Uterus (tissue), 4 donors: ENCODE data around the gene PPP4R1. TPM values are rescaled to one million over a fixed set of nuclear protein-coding genes. Genes with fewer than 3 reads are reported as not detected.

ENCODE experiments used
- DNase-seq, 2 donors: peaks; one replicate each; pipeline ENCODE4 v3.0.0-alpha.2; 2019 to 2020
- H3K27ac ChIP-seq, 2 donors: fragments of 200-600 bp; sonication (generic); 1 replicate in 1 of 2; 2 replicates in 1 of 2; pipeline ENCODE4 v1.5.1; 2016 to 2018
- H3K27me3 ChIP-seq, 2 donors: fragments of 200-600 bp; sonication (generic); one replicate each; pipeline ENCODE4 v1.5.1; 2018 to 2019; ENCODE audit warnings: control low read depth in 1 of 2
- H3K36me3 ChIP-seq, 2 donors: fragments of 200-600 bp; sonication (generic); one replicate each; pipeline ENCODE4 v1.5.1; 2019; ENCODE audit warnings: control low read depth in 1 of 2
- H3K4me1 ChIP-seq, 2 donors: fragments of 200-600 bp; sonication (generic); one replicate each; pipeline ENCODE4 v1.5.1; 2018 to 2019; ENCODE audit warnings: control low read depth in 1 of 2
- H3K4me3 ChIP-seq, 2 donors: fragments of 200-600 bp; sonication (generic); 1 replicate in 1 of 2; 2 replicates in 1 of 2; pipeline ENCODE4 v1.5.1; 2018 to 2019; ENCODE audit warnings: mild to moderate bottlenecking in 1 of 2
- H3K9me3 ChIP-seq, 2 donors: fragments of 200-600 bp; sonication (generic); one replicate each; pipeline ENCODE4 v1.5.1; 2019; ENCODE audit warnings: control low read depth in 1 of 2
- CTCF ChIP-seq, 4 experiments: fragments of 200-600 bp in 2 of 4; fragments of 450-650 bp in 2 of 4; sonication (generic) in 2 of 4; IDR thresholded peaks; one replicate each; pipeline ENCODE4 v1.5.1; 2016 to 2019; ENCODE audit warnings: antibody characterized with exemption in 4 of 4, mild to moderate bottlenecking in 2 of 4, moderate library complexity in 1 of 4
- POLR2A ChIP-seq, 2 donors: fragments of 450-650 bp; IDR thresholded peaks; one replicate each; pipeline ENCODE4 v1.6.1; 2016; ENCODE audit warnings: antibody characterized with exemption in 2 of 2, mild to moderate bottlenecking in 1 of 2, moderate library complexity in 1 of 2
- intact Hi-C: fragments of 100-400 bp; cut with DNase I; formaldehyde crosslinking; loops from one replicate; pipeline ENCODE4 v1.15.1; 2023; ENCODE audit warnings: low total_unique reads
- total RNA-seq, 4 donors: library from RNA; depleted of rRNA in 3 of 4; stranded (reverse); fragments of >200 nt in 3 of 4; gene quantifications; one replicate each; pipeline versions ENCODE4 v1.1.0 to v1.2.4, GENCODE V29; 2014 to 2023
- donor health status: DM: yes; HTN: yes; CAD: no.

Gene PPP4R1
- total RNA-seq, 4 donors from 2014 or later, result 103 to 720 (median 185) TPM

- Histone ChIP-seq H3K36me3 (no peaks in the 10 kb centered on the region), H3K9me3 (no peaks in the 10 kb centered on the region), H3K27me3 (no peaks in the 10 kb centered on the region), H3K4me1 (no peaks in the 10 kb centered on the region), H3K27ac (no peak overlapping the region), H3K4me3 (no peak overlapping the region)
- intact Hi-C loops, result no loop called here
- no peak for DNase-seq
- no peak for TF ChIP-seq POLR2A (IDR thresholded peaks at IDR 0.05)
- TF ChIP-seq CTCF (IDR thresholded peaks at IDR 0.05), result no peak
Observed at GRCh38 chr18:9627642-9628041, 13.3 kb upstream of the PPP4R1 start.

GRCh38 chr18:9619990-9620389 is 5.6 kb upstream of the PPP4R1 start:
- no peaks in the 10 kb centered on the region for H3K27me3 ChIP-seq
- no peaks in the 10 kb centered on the region for H3K9me3 ChIP-seq
- intact Hi-C loops, result no loop called here
- DNase-seq, result peak in 1 of 2 donors; percentile 20
- H3K27ac ChIP-seq, result no peak overlapping the region
- no peak for TF ChIP-seq POLR2A (IDR thresholded peaks at IDR 0.05)
- no peak for TF ChIP-seq CTCF (IDR thresholded peaks at IDR 0.05)
- H3K4me3 ChIP-seq, result no peak overlapping the region
- no peaks in the 10 kb centered on the region for H3K36me3 ChIP-seq
- no peaks in the 10 kb centered on the region for H3K4me1 ChIP-seq

GRCh38 chr18:9619545-9619944 is 5.2 kb upstream of the PPP4R1 start:
- Histone ChIP-seq H3K4me3 (no peak overlapping the region), H3K4me1 (no peaks in the 10 kb centered on the region), H3K9me3 (no peaks in the 10 kb centered on the region), H3K36me3 (no peaks in the 10 kb centered on the region), H3K27ac (no peak overlapping the region), H3K27me3 (no peaks in the 10 kb centered on the region)
- no peak for DNase-seq
- intact Hi-C loops, result no loop called here
- TF ChIP-seq POLR2A (IDR thresholded peaks at IDR 0.05) (no peak), CTCF (IDR thresholded peaks at IDR 0.05) (no peak)

- H3K36me3 ChIP-seq, result no peaks in the 10 kb centered on the region
- H3K27me3 ChIP-seq, result no peaks in the 10 kb centered on the region
- H3K9me3 ChIP-seq, result no peaks in the 10 kb centered on the region
- H3K27ac ChIP-seq, result no peak overlapping the region
- intact Hi-C loops, result no loop called here
- TF ChIP-seq POLR2A (IDR thresholded peaks at IDR 0.05) (no peak), CTCF (IDR thresholded peaks at IDR 0.05) (no peak)
- no peak for DNase-seq
- no peak overlapping the region for H3K4me3 ChIP-seq
- no peaks in the 10 kb centered on the region for H3K4me1 ChIP-seq
Observed at GRCh38 chr18:9619056-9619455, 4.7 kb upstream of the PPP4R1 start.

GRCh38 chr18:9617006-9617542 is 2.7 kb upstream of the PPP4R1 start:
- no peak for DNase-seq
- Histone ChIP-seq H3K4me1 (peaks cover 0 to 4% of the 10 kb centered on the region in 2 donors), H3K27me3 (no peaks in the 10 kb centered on the region), H3K27ac (no peak overlapping the region), H3K9me3 (no peaks in the 10 kb centered on the region), H3K4me3 (no peak overlapping the region), H3K36me3 (no peaks in the 10 kb centered on the region)
- intact Hi-C loops, result no loop called here
- no peak for TF ChIP-seq POLR2A (IDR thresholded peaks at IDR 0.05)
- no peak for TF ChIP-seq CTCF (IDR thresholded peaks at IDR 0.05)
